HG03175 (cell line): ENCODE measurements around the gene CHCT1.
"Not testable (repeated sequence)": the region's sequence is repeated elsewhere in the genome, so short reads cannot be mapped to it uniquely, and the experiment has no call there.

Experiments used
- ATAC-seq: cut with Tn5 transposase; IDR thresholded peaks from one replicate; pipeline ENCODE4 v1.9.1; 2021; ENCODE audit warnings: mild to moderate bottlenecking, moderate library complexity; ENCODE audit not compliant: unreplicated experiment

The CHCT1 gene

DNA sequence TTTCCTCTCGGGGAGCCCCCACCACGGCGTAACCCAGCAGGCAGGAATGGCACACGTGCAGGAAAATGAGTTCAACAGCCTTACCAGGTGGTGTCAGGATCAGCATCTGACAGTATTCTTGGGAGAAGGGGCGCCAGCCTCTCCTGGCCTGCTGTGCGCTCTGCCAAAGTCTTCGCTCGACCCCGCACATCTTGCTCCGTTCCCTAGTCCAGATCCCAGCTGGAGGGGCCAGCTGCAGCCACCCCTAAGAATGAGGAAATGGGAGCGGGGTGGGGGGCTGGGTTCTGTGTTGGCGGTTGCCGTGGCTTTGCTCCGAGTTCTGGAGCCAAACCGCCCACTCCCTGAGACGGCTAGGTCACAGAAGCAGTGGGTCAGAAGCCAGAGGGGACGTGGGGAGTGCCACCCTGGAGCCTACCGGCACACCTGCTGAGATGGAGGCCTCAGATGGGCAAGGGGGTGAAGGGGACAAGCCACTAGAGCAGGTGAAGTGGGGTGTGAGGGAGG, at the start of gene CHCT1:
Gene CHCT1 (plus strand): TSS at position 328 of the 504 bp plus-strand sequence. CDS start 104 bp downstream, at position 432.
- no peak for ATAC-seq

- no peak for ATAC-seq
Observed at GRCh38 chr17:60372790-60373483, 49.4 kb upstream of the CHCT1 start.

DNA sequence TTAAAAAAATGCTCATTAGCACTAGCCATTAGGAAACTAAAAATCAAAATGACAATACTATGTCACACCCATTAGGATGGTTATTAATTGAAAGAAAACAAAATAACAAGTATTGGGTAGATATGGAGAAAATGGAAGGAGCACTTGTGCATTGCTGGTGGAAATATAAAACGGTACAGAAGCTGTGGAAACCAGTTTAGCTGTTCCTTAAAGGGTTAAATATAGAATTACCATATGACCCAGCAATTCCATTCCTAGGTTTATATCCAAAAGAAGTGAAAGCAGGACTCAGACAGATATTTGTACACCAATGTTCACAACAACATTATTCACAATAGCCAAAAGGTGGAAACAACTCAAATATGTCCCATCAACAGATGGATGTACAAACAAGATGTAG, 44.1 kb upstream of the CHCT1 start:
- not testable (repeated sequence) for ATAC-seq

DNA sequence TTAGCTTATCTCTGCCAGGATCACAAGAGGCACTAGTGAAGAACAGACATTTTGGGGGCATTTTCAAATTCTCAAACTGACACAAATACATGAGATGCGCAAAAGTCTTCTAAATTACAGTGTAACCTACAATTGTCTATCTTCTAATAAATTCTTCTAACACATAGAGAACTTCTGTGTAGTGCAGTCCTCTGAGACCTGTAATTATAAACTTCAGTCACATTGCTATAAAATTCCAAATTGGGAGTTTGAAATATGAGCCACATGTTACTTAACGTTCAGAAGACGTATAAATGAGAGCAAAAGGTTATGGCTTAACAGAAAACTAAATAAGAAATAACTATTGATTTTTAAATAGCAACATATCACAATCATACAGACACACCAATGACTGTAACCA, 42.8 kb upstream of the CHCT1 start:
- ATAC-seq = not testable (repeated sequence)

DNA sequence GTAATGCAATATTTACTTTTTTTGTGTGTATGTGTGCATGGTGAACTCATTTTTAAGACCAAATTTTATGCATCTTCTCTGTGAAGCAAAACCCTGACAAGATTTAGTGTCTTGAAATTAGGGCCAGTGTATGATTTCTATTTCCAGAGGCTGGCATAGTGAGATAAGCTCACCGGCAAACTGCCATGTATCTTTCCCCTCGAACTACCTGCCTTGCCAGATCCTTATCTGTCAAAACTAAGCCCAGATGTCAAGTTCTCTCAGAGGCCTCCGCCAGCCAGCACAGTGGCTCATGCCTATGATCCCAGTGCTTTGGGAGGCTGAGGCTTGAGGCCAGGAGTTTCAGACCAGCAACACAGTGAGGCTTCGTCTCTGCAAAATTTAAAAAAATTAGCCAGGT, 40.3 kb upstream of the CHCT1 start:
- no peak for ATAC-seq

GRCh38 chr17:60383379-60383778, 38.9 kb upstream of the CHCT1 start:
- ATAC-seq = no peak

- ATAC-seq = not testable (repeated sequence)
Observed at GRCh38 chr17:60384921-60385320, 37.4 kb upstream of the CHCT1 start.

DNA sequence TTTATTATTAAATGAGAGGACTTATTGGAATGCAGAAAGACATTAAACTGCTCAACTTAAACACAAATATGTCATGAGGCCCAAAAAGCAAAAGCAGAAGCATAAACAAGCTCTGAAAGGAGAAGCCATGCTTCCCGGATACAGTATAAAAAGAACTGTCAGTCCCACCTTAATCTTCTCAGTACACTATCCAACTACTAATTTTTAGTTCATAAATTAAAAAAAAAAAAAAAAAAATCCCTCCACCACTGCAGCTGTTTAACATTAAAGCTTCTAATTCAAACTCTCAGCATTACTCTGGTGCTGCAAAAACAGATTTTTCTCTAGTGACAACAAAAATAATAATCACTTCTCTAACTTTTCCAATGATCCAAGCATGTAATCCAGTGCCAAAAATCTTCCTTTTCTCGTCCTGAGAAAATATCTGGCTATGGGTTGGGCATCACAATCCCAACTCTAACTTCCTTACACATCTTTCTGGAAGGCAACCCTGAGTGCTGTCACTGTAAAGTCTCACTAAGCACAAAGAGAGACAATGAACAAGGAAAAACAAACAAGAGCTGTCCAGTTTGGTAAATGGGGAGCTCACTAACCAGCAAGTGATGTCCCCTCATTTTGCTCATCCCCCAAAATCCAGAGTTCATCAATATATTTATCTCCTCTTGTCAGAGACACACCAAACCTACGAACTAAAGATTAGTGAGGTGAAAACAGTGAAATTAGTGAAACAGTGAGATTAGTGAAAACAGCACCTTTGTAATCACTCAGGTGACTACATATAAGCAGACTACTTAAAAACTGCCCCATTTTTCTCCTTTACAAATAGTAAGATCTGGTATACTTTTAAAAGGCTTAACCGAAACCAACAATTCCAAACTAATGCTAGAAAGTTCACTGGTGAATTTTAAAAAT, 35.9 kb upstream of the CHCT1 start:
- ATAC-seq = no peak

- no peak for ATAC-seq
Observed at GRCh38 chr17:60387666-60388065, 34.6 kb upstream of the CHCT1 start.

DNA sequence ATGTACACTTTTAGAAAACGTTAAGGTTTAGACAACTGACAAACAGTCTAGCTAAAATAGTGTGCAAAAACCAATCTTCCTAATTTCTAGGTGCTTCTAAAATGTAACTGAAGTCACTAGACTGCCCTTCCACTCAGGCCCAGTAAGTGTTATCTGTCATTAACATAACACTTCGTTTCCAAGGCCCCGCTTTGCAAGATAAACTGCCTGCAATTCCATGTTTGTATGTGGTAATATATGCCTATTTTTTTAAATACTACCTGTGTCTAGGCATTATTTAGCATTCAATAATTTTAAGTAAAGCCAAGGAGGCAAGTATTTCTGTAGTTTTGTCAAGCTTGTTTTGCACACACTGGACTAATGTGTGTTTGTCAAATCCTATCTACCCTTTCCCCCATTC, 33.5 kb upstream of the CHCT1 start:
- no peak for ATAC-seq

DNA sequence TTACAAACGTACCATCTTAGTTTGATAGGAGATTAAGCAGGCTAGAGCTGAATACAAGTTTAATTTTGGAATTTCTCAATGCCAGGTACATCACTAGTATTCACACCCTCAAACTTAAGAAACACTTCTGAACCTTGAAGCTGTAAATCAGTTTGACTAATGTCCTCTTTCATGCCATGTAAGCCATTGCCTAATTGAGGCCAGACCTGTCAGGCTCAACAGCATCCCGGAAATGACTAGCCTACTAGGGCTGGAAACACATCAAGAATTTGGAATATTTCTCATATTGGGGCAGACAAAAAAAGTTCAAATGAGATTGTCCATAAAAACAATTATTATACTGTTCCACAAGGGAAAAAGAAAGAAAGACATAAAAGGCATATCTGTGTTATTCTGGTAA, 32.1 kb upstream of the CHCT1 start:
- no peak for ATAC-seq

- ATAC-seq = no peak
Observed at GRCh38 chr17:60390925-60391470, 31.3 kb upstream of the CHCT1 start.

DNA sequence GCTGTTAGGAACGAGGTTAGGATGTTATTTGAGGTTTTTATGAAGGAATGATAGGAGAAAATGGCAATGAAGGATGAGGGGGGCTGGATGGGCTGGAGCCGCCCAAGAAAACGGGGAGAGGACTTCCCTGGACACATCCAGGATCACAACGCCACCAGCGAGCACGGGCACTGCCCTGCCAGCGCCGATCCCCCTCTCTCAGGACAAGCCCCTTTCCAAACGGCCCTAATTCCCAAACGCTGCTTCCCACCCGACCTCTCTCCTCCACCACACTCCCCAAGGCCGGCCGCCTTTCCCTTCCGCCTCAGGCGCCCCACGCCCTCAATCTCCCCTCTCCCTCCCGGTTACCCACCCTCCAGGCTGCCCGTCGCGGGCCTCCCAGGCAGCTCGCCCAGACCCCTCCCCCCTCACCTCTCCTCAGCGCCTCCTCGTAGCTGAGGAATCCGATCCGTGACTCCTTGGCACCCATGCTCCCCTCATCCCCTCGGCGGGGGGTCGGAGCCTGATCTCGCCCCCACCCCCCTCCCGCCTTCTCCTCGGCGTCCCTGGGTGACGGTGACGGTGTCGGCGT, 30.7 kb upstream of the CHCT1 start:
- ATAC-seq = peak; percentile 25

- peak; percentile 80 for ATAC-seq
Observed at GRCh38 chr17:60392042-60392844, 30.0 kb upstream of the CHCT1 start, which contains the start of gene USP32. Gene USP32, minus strand, starts transcription at chr17:60392133. Its CDS starts 194 bp downstream, at chr17:60391939.

DNA sequence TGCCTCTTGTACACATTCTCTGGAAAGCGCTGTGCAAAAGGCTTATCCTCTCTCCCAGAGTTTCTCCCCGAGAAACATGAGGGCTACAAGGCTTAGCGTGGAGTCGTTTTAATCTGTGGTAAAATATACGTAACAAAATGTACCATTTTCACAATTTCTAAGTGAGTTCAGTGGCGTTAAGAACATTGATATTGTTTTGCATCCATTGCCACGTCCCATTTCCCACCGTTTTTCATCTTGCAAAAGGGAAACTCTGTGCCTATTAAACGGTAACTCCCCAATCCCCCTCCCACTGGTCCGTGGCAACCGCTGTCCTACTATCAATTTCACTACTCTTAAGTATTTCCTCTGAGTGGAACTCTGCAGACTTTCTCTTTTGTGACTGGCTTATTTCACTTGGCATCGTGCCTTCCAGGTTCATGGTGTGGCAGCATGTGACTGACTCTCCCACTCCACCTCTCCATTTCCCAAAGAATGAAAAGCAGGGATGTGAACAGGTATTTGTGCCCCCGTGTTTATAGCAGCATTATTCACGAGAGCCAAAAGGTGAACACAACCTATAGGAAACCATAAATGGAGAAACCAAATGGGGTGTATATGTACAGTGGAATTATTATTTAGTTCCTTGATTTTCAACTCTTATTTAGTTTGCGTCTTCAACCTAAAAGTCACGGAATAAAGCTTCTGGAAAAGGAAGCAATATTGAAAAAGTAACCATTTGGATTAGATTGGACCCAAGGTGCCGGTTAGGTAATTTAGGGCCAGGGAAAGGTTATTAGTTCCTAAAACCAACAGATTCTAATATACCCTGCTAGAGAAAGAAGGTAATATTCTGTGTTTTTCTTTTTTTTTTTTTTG, 29.2 kb upstream of the CHCT1 start:
- ATAC-seq = no peak

DNA sequence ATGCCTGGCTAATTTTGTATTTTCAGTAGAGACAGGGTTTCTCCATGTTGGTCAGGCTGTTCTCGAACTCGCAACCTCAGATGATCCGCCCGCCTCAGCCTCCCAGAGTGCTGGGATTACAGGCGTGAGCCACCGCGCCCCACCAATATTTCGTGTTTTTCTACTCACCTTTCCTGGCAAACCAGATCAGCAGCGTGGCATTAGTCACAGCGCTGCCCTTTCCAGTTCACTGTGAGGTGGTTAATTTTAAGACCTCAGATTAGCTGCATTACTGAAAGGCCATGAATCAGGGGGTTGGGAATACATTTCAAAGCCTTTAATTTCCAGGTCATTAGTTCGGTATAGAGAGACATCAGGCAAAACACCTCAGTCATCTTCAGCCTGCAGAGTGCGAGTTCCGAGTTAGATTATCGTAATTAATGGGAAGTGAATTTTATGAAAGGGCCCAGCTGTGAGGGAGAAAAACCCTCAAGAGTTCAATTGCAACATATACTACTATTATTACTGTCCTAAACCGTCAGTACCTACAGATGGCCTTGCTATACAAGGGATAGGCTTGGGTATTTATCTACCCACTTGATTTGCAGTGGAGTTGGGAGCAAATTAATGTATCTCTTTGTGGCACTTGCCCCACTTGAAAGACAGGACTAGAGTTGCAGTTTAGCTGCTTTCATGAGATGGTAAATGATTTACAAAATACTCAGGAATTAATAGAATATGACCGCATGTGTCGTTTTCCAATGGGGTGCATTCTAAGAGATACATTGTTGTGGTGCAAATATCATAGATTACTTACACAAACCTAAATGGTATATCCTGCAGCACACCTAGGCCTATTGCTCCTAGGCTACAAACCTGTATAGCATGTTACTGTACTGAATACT, 28.2 kb upstream of the CHCT1 start:
- no peak for ATAC-seq

GRCh38 chr17:60395508-60396065, 26.7 kb upstream of the CHCT1 start:
- ATAC-seq = no peak

DNA sequence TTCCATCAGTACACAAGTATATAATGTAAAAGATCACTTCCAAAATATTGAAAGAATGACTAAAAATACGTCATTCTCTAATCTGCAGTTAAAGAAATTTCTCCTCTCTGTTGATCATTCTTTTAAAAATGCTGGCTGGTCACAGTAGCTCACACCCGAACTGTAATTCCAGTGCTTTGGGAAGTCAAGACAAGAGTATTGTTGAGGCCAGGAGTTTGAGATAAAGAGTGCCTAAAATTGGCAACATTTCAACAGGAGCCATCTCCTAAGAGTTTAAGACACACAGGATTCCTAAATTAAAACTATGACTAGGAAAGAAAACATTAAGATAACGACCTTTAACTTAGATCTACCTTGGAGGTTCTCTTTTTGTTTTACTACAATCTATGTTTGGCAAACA, 25.9 kb upstream of the CHCT1 start:
- no peak for ATAC-seq
